GM12878 (cell line): ENCODE measurements around the gene NAT10. TPM values are rescaled to one million over a fixed set of nuclear protein-coding genes. Genes with fewer than 3 reads are reported as not detected.

Experiments
- ATAC-seq: fragments of 200-7000 bp; cut with Tn5 transposase; 3 replicates; pipeline ENCODE4 v1.9.1; 2020; ENCODE audit warnings: mild to moderate bottlenecking, moderate library complexity
- BruUV-seq: library from RNA; stranded (reverse); fragments of 400-500 nt; replicated peaks from 2 replicates; lab custom pipeline; 2021; lab: Mats Ljungman, UMichigan
- CTCF ChIA-PET: fragments of 300-600 bp; sonication (Branson Sonifier 250); formaldehyde crosslinking; extraction: SDS; loops from one replicate; lab custom pipeline; 2021; ENCODE audit warnings: inconsistent platforms; lab: Yijun Ruan, JAX
- POLR2A ChIA-PET: fragments of 350-600 bp; formaldehyde crosslinking; extraction: SDS; loops from one replicate; lab custom pipeline; 2021; ENCODE audit warnings: inconsistent platforms; lab: Charles Lee
- RAD21 ChIA-PET: fragments of 300-600 bp; sonication (Branson Sonifier 250); formaldehyde crosslinking; loops from one replicate; lab custom pipeline; 2023; ENCODE audit warnings: antibody characterized with exemption; ENCODE audit not compliant: unreplicated experiment; lab: Charles Lee
- SMC1A ChIA-PET: fragments of 300-600 bp; sonication (Branson Sonifier 250); formaldehyde crosslinking; loops from one replicate; lab custom pipeline; 2023; ENCODE audit not compliant: unreplicated experiment, uncharacterized antibody; lab: Charles Lee
- DNase-seq: peaks from one replicate; pipeline ENCODE4 v3.0.0-alpha.2; 2011; ENCODE audit warnings: low read depth, low spot score
- FAIRE-seq: peaks from 3 replicates; lab custom pipeline; 2011; peaks lifted over from hg19 to GRCh38; lab: Jason Lieb, UNC
- H2AFZ ChIP-seq: 2 replicates; pipeline ENCODE4 v1.6.0; 2011; ENCODE audit warnings: low read depth, low read length, control low read depth; ENCODE audit not compliant: control insufficient read depth
- H3K27ac ChIP-seq: 2 replicates; pipeline ENCODE4 v1.5.1; 2011; ENCODE audit warnings: control low read depth; ENCODE audit not compliant: control insufficient read depth, insufficient read depth
- H3K27me3 ChIP-seq, 2 experiments: replicated peaks in 1 of 2; 2 replicates each; pipeline versions ENCODE4 v1.6.0 to v1.6.1; 2011; ENCODE audit warnings: low read length in 1 of 2; ENCODE audit not compliant: control insufficient read depth in 2 of 2, insufficient read depth in 2 of 2
- H3K36me3 ChIP-seq, 2 experiments: 2 replicates each; pipeline ENCODE4 v1.5.1; 2011; ENCODE audit warnings: low read length in 1 of 2; ENCODE audit not compliant: control insufficient read depth in 2 of 2, insufficient read depth in 2 of 2
- H3K4me1 ChIP-seq: 2 replicates; pipeline ENCODE4 v1.6.1; 2011; ENCODE audit warnings: mild to moderate bottlenecking, low read length, moderate library complexity, mixed read lengths; ENCODE audit not compliant: control insufficient read depth, insufficient read depth
- H3K4me2 ChIP-seq: 2 replicates; pipeline ENCODE4 v1.6.0; 2011; ENCODE audit warnings: control low read depth; ENCODE audit not compliant: control insufficient read depth, insufficient read depth
- H3K4me3 ChIP-seq: fragments of 200-600 bp; sonication (generic); 2 replicates; pipeline ENCODE4 v1.5.1; 2016
- H3K79me2 ChIP-seq: 2 replicates; pipeline ENCODE4 v1.6.0; 2011; ENCODE audit warnings: low read length; ENCODE audit not compliant: control insufficient read depth, insufficient read depth
- H3K9ac ChIP-seq: 2 replicates; pipeline ENCODE4 v1.8.0; 2011; ENCODE audit warnings: low read length, control low read depth, mixed read lengths; ENCODE audit not compliant: control insufficient read depth, insufficient read depth
- H3K9me3 ChIP-seq: replicated peaks from 3 replicates; pipeline ENCODE4 v1.5.1; 2011; ENCODE audit warnings: mild to moderate bottlenecking, low read length; ENCODE audit not compliant: control insufficient read depth, insufficient read depth
- H4K20me1 ChIP-seq: 2 replicates; pipeline ENCODE4 v1.6.0; 2011; ENCODE audit not compliant: control insufficient read depth, insufficient read depth
- BCL3 ChIP-seq: IDR thresholded peaks from 2 replicates; pipeline ENCODE4 v1.6.1; 2011; ENCODE audit warnings: borderline replicate concordance, low read depth, mild to moderate bottlenecking, moderate library complexity, low read length; ENCODE audit not compliant: insufficient read depth, poor library complexity, severe bottlenecking
- E2F4 ChIP-seq: IDR thresholded peaks from 2 replicates; pipeline ENCODE4 v1.6.1; 2012; ENCODE audit warnings: low read depth, low read length, improper control_type of control experiment
- IRF5 ChIP-seq: fragments of 450-650 bp; IDR thresholded peaks from 2 replicates; pipeline ENCODE4 v1.6.1; 2017; ENCODE audit warnings: borderline replicate concordance
- MYC ChIP-seq: IDR thresholded peaks from 2 replicates; pipeline ENCODE4 v1.6.1; 2011; ENCODE audit warnings: mild to moderate bottlenecking, low read length, moderate library complexity, inconsistent platforms; ENCODE audit not compliant: insufficient read depth, insufficient replicate concordance, insufficient read length, severe bottlenecking
- PAX8 ChIP-seq: fragments of 450-650 bp; IDR thresholded peaks from 2 replicates; pipeline ENCODE4 v1.6.1; 2017; ENCODE audit warnings: mild to moderate bottlenecking, moderate library complexity
- POLR2AphosphoS5 ChIP-seq: IDR thresholded peaks from 2 replicates; pipeline ENCODE4 v1.6.1; 2011; ENCODE audit warnings: mild to moderate bottlenecking, low read length, inconsistent platforms
- SMAD5 ChIP-seq: IDR thresholded peaks from 2 replicates; pipeline ENCODE4 v1.6.1; 2016; ENCODE audit warnings: antibody characterized with exemption, low read depth
- YBX1 ChIP-seq: fragments of 450-650 bp; IDR thresholded peaks from 2 replicates; pipeline ENCODE4 v1.6.1; 2016; ENCODE audit warnings: antibody characterized with exemption
- WGBS: methylation state at CpG from one replicate; pipeline ENCODE4 v1.1.6; 2016; ENCODE audit warnings: low lambda C conversion rate; ENCODE audit not compliant: insufficient replicate concordance, insufficient coverage; ENCODE audit errors: missing lambda C conversion rate; 5-methylcytosine and 5-hydroxymethylcytosine counted together
- in situ Hi-C: fragments of 300-500 bp; cut with MboI; formaldehyde crosslinking; loops from 9 replicates; pipeline ENCODE4 v1.14.3; 2018; ENCODE audit warnings: mixed read lengths
- intact Hi-C: fragments of 100-400 bp; cut with micrococcal nuclease; formaldehyde crosslinking; loops from one replicate; pipeline ENCODE4 v1.14.2; 2022; ENCODE audit not compliant: unreplicated experiment
- polyA plus RNA-seq, 11 experiments: library from polyadenylated mRNA; depleted of rRNA in 4 of 11; unstranded in 6 of 11; stranded (reverse) in 5 of 11; fragments of >200 nt; fragmentation: Nextera tagmentation in 4 of 11; fragmentation: Illumina TruSeq in 1 of 11; extraction: Ambion mirVana in 4 of 11; extraction: Trizol in 1 of 11; gene quantifications; 1 replicate in 1 of 11; 2 replicates in 10 of 11; pipeline versions ENCODE4 v1.2.1 to v1.2.3, GENCODE V29; 2011 to 2016; ENCODE audit warnings: inconsistent platforms in 2 of 11, missing spikeins in 2 of 11, low read depth in 1 of 11
- total RNA-seq, 4 experiments: library from RNA; depleted of rRNA in 3 of 4; stranded (reverse); fragments of >200 nt in 3 of 4; fragmentation: Illumina TruSeq in 1 of 4; extraction: Trizol in 1 of 4; gene quantifications; 2 replicates each; pipeline versions ENCODE4 v1.2.1 to v1.2.3, GENCODE V29; 2013 to 2021

NAT10 gene
- total and polyA plus RNA-seq, 10 of the 15 experiments (the other 5 are each of a cell fraction or from before 2014, with no cell fraction given): 45.1 to 95.5 (median 72.8) TPM

- BruUV-seq: no TSS peak
- no peaks in the 10 kb centered on the region for H3K79me2 ChIP-seq
- WGBS: 85% methylated on average over 2 of the region's 2 CpGs
- H4K20me1 ChIP-seq: no peaks in the 10 kb centered on the region
- H3K4me2 ChIP-seq: no peak overlapping the region
- no peak overlapping the region for H2AFZ ChIP-seq
- no peak overlapping the region for H3K9ac ChIP-seq
- no peaks in the 10 kb centered on the region for H3K27me3 ChIP-seq
- H3K36me3 ChIP-seq: no peaks in the 10 kb centered on the region
- FAIRE-seq (no peak), ATAC-seq (no peak)
- in situ Hi-C loops: loop anchor here (5.0 kb wide), 1 partner anchor 181 kb away; the partner anchor contains the start of gene ABTB2
- no peak overlapping the region for H3K27ac ChIP-seq
- H3K4me3 ChIP-seq: no peak overlapping the region
- H3K9me3 ChIP-seq: no peaks in the 10 kb centered on the region
- TF ChIP-seq SMAD5 (no peak), MYC (no peak), E2F4 (no peak), POLR2AphosphoS5 (no peak), YBX1 (no peak), BCL3 (no peak), IRF5 (no peak), PAX8 (no peak)
- TF ChIP-seq, all 136 proteins: peak for 0
- CTCF ChIA-PET: interaction anchor here (0.8 to 10.5 kb wide), 7 partner anchors 11 to 184 kb away, joined by 3 to 167 read pairs (median 5); partner anchors contain the start of gene ABTB2
- intact Hi-C loops: loop anchor here (10.0 kb wide), 1 partner anchor 288 kb away; no protein-coding TSS in a partner anchor
- DNase-seq: no peak
- POLR2A ChIA-PET: interaction anchor here (1.0 to 1.9 kb wide), 2 partner anchors 58 to 180 kb away, joined by 3 to 4 read pairs; no protein-coding TSS in a partner anchor
- RAD21 ChIA-PET: interaction anchor here (1.2 to 13.0 kb wide), 4 partner anchors 12 to 175 kb away, joined by 3 to 249 read pairs (median 56); partner anchors contain the start of gene ABTB2
- SMC1A ChIA-PET: interaction anchor here (0.5 to 11.3 kb wide), 8 partner anchors 49 to 180 kb away, joined by 3 to 192 read pairs (median 4); partner anchors contain the start of gene ABTB2
- peaks cover 37% of the 10 kb centered on the region for H3K4me1 ChIP-seq
These were observed 71.4 kb downstream of the NAT10 start for GRCh38 chr11:34176751-34177209.
